ENCODE data around the gene OOSP4B. TPM values are rescaled to one million over a fixed set of nuclear protein-coding genes. Genes with fewer than 3 reads are reported as not detected.

The OOSP4B gene
- total and polyA plus RNA-seq, 2 of the 8 experiments (the other 6 are each of a cell fraction or from before 2014, with no cell fraction given): not detected

- H3K4ac ChIP-seq (replicated peaks; ENCODE audit: insufficient read length, low read depth, low read length): no peak overlapping the region
- H4K20me1 ChIP-seq (replicated peaks in 1 of 2; ENCODE audit: control insufficient read depth in 1 of 2, insufficient read depth in 2 of 2, low read length in 2 of 2): no peaks in the 10 kb centered on the region
- H4K5ac ChIP-seq (ENCODE audit: insufficient read length, low read depth, low read length): no peak overlapping the region
- WGBS, 2 experiments (ENCODE audit: extremely low coverage in 1 of 2, insufficient coverage in 1 of 2, insufficient read length in 1 of 2, insufficient replicate concordance in 2 of 2, low coverage in 1 of 2, low lambda C conversion rate in 2 of 2, missing lambda C conversion rate in 1 of 2): 100% methylated on average over 1 of the region's 1 CpG; no CpG with 5 or more reads in 1 of the 2 experiments
- no peak overlapping the region for H4K91ac ChIP-seq (replicated peaks; ENCODE audit: insufficient read length, low read length)
- no peak overlapping the region for H2BK12ac ChIP-seq (ENCODE audit: low read depth, low read length)
- FAIRE-seq (no peak), DNase-seq (ENCODE audit: low read depth in 1 of 2, low spot score in 2 of 2) (no peak)
- peaks cover 0 to 1% (median 0%) of the 10 kb centered on the region in 4 experiments; a peak in 1 of 7 replicates for H3K27me3 ChIP-seq (replicated peaks in 1 of 4; ENCODE audit: control insufficient read depth in 3 of 4, extremely low read depth in 1 of 4, insufficient read depth in 3 of 4, low read length in 3 of 4)
- no peaks in the 10 kb centered on the region for H3K4me1 ChIP-seq (replicated peaks in 1 of 4; ENCODE audit: control insufficient read depth in 3 of 4, insufficient read depth in 4 of 4, low read length in 3 of 4)
- H2AK5ac ChIP-seq (ENCODE audit: low read depth, low read length): no peak overlapping the region
- no peak overlapping the region for H3K4me3 ChIP-seq (ENCODE audit: extremely low read depth in 1 of 4, insufficient read depth in 2 of 4, low read depth in 3 of 4, low read length in 4 of 4)
- no peak overlapping the region for H2BK120ac ChIP-seq (replicated peaks; ENCODE audit: low read depth, low read length)
- H3K56ac ChIP-seq (replicated peaks; ENCODE audit: insufficient read length, low read depth, low read length): no peak overlapping the region
- ChIA-PET POLR2A (ENCODE audit: partially characterized antibody) (no interaction called here), CTCF (ENCODE audit: partially characterized antibody) (no interaction called here)
- H3K36me3 ChIP-seq (ENCODE audit: control insufficient read depth in 2 of 4, insufficient read depth in 4 of 4, low read length in 3 of 4): no peaks in the 10 kb centered on the region
- H2BK5ac ChIP-seq (ENCODE audit: low read depth, low read length): no peak overlapping the region
- H3K14ac ChIP-seq (ENCODE audit: insufficient read length): no peak overlapping the region
- no peak overlapping the region for H3K4me2 ChIP-seq (ENCODE audit: insufficient read depth in 1 of 2, low read depth in 2 of 2, low read length in 2 of 2)
- H3K79me1 ChIP-seq (ENCODE audit: low read depth, low read length): no peaks in the 10 kb centered on the region
- H2AFZ ChIP-seq (ENCODE audit: low read length): no peak overlapping the region
- TF ChIP-seq RXRA (IDR thresholded peaks at IDR 0.05; ENCODE audit: insufficient read depth, low read depth, low read length): no peak
- no peak for TF ChIP-seq EGR1 (IDR thresholded peaks at IDR 0.05; ENCODE audit: borderline replicate concordance, low read depth, low read length)
- H2BK15ac ChIP-seq (ENCODE audit: low read length): no peak overlapping the region
- H3K23ac ChIP-seq (ENCODE audit: insufficient read length): no peak overlapping the region
- H3K79me2 ChIP-seq (ENCODE audit: control insufficient read depth in 1 of 2, insufficient read depth in 2 of 2, low read length in 2 of 2): no peaks in the 10 kb centered on the region
- H3K23me2 ChIP-seq (ENCODE audit: low read depth, low read length): no peaks in the 10 kb centered on the region
- H3K27ac ChIP-seq (ENCODE audit: low read depth, low read length): no peak overlapping the region
- no peak overlapping the region for H3K9ac ChIP-seq (replicated peaks in 1 of 4; ENCODE audit: extremely low read depth in 1 of 4, low read depth in 3 of 4, low read length in 3 of 4)
- H4K8ac ChIP-seq (ENCODE audit: extremely low read depth, insufficient read depth, low read length): no peak overlapping the region
- H3K9me3 ChIP-seq (ENCODE audit: insufficient read depth in 2 of 2, low read depth in 1 of 2, low read length in 1 of 2): no peaks in the 10 kb centered on the region
- no peak overlapping the region for H2BK20ac ChIP-seq (ENCODE audit: low read length)
- H3K18ac ChIP-seq (ENCODE audit: extremely low read depth, low read length): no peak overlapping the region
Observed at GRCh38 chr11:59983212-59983611, 33.8 kb upstream of the OOSP4B start.

Data from H1 (cell line).